GM23248 (cell line): ENCODE data around the gene SWAP70.

Experiments used
- EZH2 ChIP-seq: fragments of 200-600 bp; sonication (generic); IDR thresholded peaks from 2 replicates; pipeline ENCODE4 v1.6.1; 2018; ENCODE audit warnings: antibody characterized with exemption, mild to moderate bottlenecking; ENCODE audit not compliant: insufficient read depth, poor library complexity, severe bottlenecking
- EZH2phosphoT487 ChIP-seq: fragments of 200-600 bp; sonication (generic); IDR thresholded peaks from 2 replicates; pipeline ENCODE4 v1.6.1; 2018; ENCODE audit warnings: antibody characterized with exemption, moderate library complexity, mild to moderate bottlenecking, low read depth; ENCODE audit not compliant: insufficient read depth

DNA sequence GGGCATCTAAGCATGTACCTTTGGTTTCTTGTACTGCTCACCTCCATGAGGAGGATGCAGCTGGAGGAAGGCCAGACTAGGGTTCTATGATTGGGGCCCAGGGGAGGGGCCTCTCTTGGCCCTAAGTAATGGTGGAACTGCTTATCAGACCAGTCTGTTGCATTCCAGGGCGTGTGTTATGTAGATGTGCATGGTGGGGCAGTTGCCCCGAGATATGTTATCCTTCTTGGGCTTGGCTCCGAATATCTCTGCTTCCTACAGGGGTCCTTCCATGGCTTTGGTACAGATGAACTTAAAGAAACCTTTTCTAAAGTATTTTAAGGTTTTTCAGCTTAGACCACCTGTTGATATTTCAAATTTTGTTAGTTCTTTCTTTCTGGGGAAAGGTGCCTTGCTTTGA lies 126.0 kb downstream of the SWAP70 start:
- TF ChIP-seq EZH2phosphoT487: no peak
- no peak for TF ChIP-seq EZH2
